ENCODE measurements around the gene STRA6.
A peak's percentile ranks its signal among the peaks of the same experiment; 100 is the strongest.

The STRA6 gene

DNA sequence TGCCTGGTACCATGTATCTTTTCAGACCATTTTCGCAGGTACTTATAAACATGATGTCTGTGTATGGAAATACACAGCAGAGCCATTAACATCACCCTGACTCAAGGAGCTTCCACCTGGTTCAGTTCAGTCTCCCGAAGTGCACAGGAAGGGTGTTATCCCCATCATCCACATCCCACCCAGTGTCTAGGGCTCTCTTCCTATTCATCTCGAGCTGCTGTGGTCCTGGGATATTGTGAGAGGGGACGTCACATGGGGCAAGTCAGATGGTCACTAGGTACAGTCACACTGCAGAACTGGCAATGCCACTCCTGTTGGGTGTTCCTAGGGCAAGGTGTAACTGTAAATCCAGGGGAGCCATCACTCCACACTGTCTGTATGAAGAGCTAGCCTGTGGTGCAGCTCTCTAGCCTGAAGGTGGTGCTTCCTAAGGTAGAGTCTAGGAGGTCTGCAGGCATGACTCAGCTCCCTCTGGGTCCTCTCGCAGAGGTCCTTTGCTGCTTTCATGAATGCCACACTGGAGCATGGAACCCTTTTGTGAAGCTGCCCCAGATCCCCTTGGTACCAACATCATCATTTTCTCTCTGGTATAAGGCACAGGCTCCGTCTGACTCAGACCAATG is 58.3 kb downstream of the STRA6 start:
- H3K4me3 ChIP-seq (ENCODE audit: low read length): no peak overlapping the region
- no peak for DNase-seq (ENCODE audit: low read depth)
- TF ChIP-seq, protein P1, sequence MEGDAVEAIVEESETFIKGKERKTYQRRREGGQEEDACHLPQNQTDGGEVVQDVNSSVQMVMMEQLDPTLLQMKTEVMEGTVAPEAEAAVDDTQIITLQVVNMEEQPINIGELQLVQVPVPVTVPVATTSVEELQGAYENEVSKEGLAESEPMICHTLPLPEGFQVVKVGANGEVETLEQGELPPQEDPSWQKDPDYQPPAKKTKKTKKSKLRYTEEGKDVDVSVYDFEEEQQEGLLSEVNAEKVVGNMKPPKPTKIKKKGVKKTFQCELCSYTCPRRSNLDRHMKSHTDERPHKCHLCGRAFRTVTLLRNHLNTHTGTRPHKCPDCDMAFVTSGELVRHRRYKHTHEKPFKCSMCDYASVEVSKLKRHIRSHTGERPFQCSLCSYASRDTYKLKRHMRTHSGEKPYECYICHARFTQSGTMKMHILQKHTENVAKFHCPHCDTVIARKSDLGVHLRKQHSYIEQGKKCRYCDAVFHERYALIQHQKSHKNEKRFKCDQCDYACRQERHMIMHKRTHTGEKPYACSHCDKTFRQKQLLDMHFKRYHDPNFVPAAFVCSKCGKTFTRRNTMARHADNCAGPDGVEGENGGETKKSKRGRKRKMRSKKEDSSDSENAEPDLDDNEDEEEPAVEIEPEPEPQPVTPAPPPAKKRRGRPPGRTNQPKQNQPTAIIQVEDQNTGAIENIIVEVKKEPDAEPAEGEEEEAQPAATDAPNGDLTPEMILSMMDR (conservative IDR thresholded peaks at IDR 0.05; ENCODE audit: low read length): no peak

GRCh38 chr15:74141591-74141990 is 61.0 kb downstream of the STRA6 start:
- no peak for DNase-seq (ENCODE audit: low read depth)
- H3K4me3 ChIP-seq (ENCODE audit: low read length): no peak overlapping the region
- TF ChIP-seq, protein P1 (conservative IDR thresholded peaks at IDR 0.05; ENCODE audit: low read length): no peak

DNA sequence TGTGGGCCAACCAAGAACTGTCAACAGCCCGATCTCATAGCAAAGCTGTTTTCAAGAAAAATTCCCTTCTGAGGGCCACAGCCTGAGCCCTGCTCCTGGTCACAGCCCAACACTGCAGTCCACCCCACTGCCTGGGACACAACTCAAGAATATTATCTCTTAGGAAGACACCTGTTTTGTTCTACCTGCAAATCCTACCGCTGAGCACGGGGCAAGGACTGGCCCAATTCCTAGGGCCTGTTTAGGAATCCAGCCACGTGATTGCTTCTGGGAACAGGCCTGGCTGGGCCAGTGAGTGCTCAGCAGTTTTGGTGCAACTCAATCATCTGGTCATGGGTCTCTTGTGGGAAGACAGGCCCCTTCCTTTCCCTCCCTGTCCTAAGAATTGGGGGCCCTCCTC is 63.9 kb downstream of the STRA6 start:
- TF ChIP-seq, protein P1 (conservative IDR thresholded peaks at IDR 0.05; ENCODE audit: low read length): no peak
- H3K4me3 ChIP-seq (ENCODE audit: low read length): no peak overlapping the region
- DNase-seq (ENCODE audit: low read depth): no peak

GRCh38 chr15:74137537-74137894 is 65.1 kb downstream of the STRA6 start:
- TF ChIP-seq, protein P1 (conservative IDR thresholded peaks at IDR 0.05; ENCODE audit: low read length): no peak
- no peak for DNase-seq (ENCODE audit: low read depth)
- no peak overlapping the region for H3K4me3 ChIP-seq (ENCODE audit: low read length)

DNA sequence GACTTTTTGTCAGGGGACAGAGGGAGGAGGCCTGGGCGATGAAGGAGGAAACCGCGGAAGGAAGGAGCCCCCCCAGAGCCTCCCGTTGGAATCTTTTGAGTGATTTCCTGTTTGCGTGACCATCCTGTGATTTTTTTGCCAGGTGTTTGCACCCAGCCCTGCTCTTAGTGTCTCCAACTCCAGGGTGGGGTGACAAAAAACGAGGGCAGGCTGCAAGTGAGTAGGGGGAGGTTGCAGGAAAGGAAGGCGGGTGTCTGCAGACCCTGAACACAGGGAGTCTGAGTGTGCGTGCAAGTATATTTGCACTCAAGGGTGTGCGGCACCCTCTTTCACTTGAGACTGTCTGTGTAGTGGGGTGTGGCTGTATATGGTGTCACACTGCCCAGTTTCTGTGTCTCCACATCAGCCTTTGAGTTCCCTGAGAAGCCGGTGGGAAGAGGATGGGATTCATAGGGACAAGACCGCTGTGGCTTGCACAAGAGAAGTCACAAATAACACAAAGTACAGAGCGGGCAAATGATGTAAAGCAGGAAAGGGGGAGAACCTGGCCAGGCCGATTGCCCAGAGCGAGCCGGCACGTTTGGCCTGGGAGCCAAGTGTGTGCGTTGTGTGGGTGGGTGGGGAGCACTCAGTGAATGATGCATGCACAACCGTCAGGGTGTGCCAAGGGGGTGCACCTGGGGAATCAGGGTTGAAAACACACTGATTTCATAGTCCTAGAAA is 65.6 kb downstream of the STRA6 start:
- TF ChIP-seq, protein P1 (conservative IDR thresholded peaks at IDR 0.05; ENCODE audit: low read length): no peak
- peak overlapping the region; percentile 62 for H3K4me3 ChIP-seq (ENCODE audit: low read length)
- DNase-seq (ENCODE audit: low read depth): peak; percentile 13

DNA sequence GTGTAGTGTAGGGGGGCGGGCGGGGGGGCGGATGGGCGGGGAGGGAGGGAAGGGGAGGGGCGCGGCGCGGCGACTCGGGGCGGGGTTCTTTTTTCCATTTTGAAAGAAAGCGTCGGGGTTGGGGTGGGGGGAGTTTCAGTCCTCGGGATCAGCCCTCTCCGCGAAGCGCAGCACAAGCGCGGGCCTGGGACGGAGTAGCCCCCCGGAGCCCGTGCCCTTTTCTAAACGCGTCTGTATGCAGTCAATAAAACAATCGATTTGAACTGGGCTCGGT is 66.1 kb downstream of the STRA6 start:
- no peak for DNase-seq (ENCODE audit: low read depth)
- H3K4me3 ChIP-seq (ENCODE audit: low read length): peak overlapping the region; percentile 62
- TF ChIP-seq, protein P1 (conservative IDR thresholded peaks at IDR 0.05; ENCODE audit: low read length): no peak

GRCh38 chr15:74135041-74135565 is 67.5 kb downstream of the STRA6 start:
- no peak overlapping the region for H3K4me3 ChIP-seq (ENCODE audit: low read length)
- TF ChIP-seq, protein P1 (conservative IDR thresholded peaks at IDR 0.05; ENCODE audit: low read length): no peak
- no peak for DNase-seq (ENCODE audit: low read depth)
